Pulmonary artery endothelial cell (primary cell): ENCODE measurements around the gene CAMTA1. TPM values are rescaled to one million over a fixed set of nuclear protein-coding genes. Genes with fewer than 3 reads are reported as not detected.

Experiments used
- DNase-seq: peaks from one replicate; pipeline ENCODE4 v3.0.0-alpha.2; 2011; ENCODE audit warnings: low read depth, low spot score
- total RNA-seq: library from RNA; depleted of rRNA; stranded (reverse); fragments of >200 nt; gene quantifications from 2 replicates; pipeline ENCODE4 v1.2.3, GENCODE V29; 2014

The CAMTA1 gene
- total RNA-seq, 1 donor from 2014 or later: 54.0 TPM

DNA sequence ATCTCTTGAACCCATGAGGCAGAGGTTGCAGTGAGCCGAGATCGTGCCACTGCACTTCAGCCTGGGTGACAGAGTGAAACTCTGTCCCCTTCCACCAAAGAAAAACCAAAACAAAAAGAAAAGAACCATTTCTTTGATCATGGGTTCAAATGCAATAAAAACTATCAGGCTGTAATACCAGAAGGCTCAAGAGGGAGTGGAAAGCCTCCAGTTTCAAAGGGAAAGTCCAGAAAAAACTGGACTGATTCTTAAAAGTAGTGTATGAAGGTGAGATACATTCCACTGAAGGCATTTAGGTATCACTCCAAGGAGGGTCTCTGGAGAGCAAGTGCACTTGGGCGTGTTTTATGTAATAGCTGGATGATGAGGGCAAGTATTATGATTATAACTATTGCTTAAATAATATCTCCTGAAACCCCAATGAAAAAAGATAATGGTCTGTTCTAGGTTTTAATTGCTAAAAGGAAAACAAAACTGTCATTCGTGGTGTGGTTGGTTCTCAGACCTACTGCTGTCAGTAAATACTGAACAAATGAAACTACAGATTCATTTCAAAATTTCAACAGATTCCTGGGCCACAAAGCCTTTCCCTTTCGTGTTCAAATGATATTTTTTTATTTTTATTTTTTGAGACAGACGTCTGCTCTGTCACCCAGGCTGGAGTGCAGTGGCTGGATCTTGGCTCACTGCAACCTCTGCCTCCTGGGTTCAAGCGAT lies 6.0 kb upstream of the CAMTA1 start:
- no peak for DNase-seq

DNA sequence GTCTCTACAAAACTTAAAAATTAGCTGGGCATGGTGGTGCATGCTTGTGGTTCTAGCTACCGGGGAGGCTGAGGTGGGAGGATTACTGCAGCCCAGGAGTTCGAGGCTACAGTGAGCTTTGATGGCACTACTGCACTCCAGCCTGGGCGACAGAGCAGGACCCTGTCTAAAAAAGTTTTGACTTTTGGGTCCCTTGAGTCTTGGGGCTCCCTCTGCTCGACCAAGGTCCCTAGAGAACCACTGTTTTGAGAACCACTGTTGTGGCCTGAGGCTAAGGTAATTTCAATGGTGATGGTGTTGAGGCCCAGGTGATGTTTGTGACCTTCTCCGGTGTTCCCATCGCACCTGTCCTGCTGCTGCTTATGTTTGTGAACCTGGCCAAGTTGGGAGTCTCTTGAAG lies 3.1 kb upstream of the CAMTA1 start:
- no peak for DNase-seq

DNA sequence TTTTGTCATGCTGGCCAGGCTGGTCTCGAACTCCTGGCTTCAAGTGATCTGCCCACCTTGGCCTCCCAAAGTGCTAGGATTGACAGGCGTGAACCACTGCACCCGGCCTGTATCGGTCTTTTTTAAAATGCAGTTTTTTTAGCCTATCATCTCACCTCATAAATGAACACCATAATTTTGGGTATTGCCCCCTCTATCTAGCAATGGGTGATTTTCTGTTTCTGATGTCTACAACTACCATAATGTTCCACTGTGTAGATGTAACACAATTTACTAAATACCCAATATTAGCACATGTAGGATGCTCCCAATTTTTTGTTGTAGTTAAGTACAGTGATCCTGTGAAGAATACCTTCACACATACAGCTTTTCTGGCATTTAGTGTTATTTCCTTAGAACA lies 2.0 kb upstream of the CAMTA1 start:
- DNase-seq: no peak

DNA sequence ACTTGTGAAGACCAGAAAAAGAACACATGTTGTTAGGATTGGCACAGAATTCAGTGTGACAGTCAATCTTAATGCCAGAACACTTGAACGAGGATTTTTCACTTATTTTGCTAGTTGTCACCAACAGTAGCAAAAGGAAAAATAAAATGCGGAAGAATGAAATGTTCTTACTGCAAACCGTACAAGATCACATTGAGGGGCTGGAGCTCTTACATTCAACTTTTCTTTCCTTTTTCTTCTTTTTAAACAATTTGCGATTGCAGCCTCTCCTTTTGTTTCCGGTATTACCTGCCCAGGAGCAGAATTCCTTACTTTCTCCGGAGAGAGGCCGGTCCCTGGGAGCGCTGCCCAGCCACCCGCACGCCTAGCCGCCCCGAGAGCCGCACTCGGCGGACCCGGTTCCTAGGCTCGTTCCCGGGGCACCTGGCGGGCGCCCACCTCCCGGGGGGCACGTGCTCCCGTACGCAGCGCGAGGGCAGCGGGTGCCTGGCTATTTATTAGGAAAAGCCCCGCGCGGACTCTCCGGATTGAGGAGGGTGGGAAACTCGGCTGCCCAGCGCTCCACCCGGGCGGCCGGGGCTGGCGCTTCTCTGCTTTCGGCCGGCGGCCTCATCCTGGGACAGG lies 1.2 kb upstream of the CAMTA1 start:
- no peak for DNase-seq

DNA sequence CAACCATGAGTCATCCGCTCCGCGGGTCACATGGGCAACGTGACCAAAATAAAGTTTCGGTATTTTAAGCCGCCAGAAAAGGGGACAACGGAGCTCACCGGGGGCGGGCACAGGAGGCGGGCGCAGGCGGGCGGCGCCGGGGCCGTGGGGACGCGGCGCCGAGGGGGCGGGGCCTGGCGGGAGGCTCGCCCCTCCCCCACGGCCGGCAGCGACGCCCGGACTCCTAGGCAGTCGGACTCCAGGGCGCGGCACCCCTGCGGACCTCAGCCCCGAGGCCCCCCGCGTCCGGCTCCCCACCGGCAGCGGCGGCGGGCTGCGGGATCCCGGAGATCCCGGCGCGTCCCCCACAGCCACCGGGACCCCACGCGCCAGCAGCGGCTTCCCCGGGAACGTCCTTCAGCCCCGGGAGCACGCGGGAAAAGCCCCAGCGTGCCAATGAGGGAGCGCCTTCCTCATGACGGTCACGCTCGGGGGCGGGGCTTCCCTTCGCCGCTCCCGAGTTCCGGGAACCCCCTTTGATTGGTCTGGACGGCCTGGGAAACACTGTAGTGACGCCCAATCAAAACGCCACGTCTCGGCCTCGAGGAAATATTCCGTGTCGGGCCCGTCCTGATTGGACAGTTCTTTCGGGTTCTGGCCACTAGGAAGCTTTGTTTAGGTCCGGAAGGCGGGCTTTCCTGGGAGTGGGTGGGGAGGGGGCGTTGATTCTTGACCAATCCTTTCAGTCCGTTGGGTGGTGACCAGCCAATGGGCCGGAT lies 515 bp upstream of the CAMTA1 start:
- peak; percentile 100 for DNase-seq

DNA sequence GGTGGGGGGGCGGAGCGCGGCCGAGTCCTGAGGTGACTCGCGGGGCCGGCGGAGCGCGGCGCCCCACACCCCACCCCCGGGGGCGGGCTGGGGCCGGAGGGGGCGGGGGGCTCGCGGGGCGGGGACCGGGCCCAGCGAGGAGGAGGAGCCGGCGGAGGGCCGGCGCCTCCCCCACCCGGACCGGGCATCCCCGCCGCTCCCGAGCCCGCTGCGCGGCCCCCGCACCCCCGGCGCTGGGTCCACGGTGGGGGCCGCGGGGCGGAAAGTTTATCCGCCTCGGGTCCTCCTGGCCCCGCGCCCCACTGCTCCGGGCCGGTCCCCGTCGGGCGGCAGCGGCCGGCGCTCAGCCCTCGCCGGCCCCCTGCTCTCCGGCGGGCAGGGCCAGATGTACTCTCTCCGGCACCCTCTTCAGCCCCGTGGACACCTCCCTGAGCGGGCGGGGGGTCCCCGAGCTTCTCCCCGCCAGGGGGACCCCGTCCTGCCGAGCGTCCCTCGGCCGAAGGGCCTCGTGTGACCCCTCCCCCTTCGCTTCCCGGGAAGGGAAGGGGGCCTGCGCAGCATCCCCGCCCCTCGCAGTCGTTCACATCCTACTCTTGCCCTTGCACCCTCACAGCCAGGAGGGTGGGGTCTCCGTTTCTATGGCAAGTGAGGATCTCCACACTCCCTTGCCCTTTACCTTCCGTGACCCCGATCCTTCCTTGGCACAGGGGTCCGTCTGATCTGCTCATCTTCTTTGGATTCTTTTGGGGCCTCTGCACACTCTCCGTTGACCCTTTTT lies 663 bp downstream of the CAMTA1 start:
- no peak for DNase-seq

DNA sequence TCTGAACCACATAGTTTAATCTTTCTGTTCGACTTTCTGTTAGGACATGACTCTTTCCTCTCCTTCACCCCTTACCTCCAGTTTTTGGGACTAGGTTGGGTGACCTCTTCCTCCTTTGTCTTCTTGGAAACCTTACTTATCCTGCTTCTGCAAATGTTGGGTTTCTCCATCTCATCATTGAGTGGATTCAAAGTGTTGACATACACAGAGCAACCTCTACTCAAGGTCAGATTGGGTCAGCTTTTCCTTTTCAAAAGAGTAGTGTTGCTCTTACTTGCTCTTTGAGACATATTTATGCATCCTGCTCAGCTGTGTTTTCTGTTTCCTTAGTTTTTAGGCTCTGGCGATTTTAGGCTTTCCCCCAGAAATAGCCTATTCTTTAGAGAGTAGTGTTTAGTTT lies 3.7 kb downstream of the CAMTA1 start:
- DNase-seq: no peak

DNA sequence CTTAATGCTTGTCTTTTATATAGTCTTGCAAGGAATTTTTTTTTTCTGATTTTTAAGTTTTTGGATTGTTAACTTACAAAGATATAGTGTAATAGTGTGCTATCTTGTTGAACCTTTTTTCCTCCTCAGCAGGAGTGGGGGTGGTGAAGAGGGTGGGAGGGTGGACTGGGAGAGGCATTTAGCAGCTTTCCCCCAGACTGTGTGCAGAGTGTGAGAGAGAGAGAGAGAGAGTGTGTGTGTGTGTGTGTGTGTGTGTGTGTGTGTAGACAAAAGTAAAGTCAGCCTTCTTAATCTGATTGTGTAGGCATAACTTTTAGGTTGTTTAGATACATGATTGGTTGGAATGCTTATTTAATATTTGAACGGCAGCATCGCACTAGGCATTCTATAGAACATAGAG lies 4.9 kb downstream of the CAMTA1 start:
- DNase-seq: no peak

DNA sequence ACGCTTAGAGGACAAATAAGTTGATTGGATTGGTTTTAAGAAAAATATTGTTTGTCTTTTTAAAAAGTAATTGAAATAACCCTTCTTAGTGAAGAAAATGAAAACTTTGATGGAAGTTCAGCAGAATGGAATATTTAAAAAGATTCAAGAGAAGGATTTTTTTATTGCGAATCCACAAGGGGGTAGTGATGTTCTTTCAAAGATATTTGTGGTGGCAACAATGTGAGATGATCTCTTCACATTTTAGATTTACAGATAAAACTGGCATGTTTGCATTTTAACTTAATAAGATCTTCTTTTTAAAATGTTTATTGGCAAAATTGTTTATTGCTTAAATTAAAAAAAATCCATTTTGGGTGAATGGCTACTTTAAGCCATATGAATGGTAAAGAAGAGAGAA lies 8.9 kb downstream of the CAMTA1 start:
- DNase-seq: no peak

DNA sequence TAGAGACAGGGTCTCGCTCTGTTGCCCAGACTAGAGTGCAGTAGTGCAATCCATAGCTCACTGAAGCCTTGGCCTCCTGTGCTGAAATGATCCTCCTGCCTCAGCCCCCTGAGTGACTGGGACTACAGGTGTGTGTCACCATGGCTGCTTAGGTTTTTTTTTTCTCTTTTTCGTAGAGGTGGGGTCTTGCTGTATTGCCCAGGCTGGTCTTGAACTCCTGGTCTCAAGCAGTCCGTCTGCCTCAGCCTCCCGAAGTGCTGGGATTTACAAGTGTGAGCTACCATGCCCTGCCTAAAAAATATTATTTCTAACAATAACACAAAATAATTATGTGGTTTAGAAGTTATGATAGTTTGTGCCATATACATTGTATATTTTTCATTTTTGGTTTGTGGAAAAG lies 9.9 kb downstream of the CAMTA1 start:
- DNase-seq: no peak

DNA sequence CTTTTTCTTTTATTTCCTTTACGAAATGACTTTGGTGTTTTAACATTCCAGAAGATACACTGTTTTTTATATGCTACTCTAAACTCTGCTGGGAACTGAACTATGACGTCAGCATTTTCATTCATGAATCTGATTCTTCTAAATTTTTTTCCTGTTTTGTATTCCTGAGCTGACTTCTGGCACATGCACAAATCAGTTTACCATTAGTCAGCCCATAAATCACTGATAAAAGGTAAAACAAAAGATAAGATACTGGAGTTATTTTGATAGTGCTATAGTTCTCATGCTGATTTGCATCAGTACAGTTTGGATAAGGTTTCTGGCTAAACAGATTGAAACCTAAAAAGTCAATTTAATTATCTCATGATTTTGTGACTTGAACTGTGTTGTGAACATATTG lies 10.4 kb downstream of the CAMTA1 start:
- DNase-seq: peak; percentile 71

DNA sequence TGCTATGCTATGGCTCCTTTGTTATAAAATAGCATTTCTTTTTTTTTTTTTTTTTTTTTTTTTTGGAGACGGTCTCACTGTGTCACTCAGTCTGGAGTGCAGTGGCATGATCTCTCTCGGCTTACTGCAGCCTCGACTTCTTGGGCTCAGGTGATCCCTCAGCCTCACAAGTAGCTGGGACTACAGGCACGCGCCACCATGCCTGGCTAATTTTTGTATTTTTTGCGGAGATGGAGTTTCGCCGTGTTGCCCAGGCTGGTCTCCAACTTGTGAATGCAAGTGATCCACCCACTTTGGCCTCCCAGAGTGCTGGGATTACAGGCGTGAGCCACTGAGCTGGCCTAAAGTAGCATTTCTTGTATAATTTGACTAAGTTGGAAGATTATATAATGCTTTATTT lies 10.8 kb downstream of the CAMTA1 start:
- DNase-seq: no peak

DNA sequence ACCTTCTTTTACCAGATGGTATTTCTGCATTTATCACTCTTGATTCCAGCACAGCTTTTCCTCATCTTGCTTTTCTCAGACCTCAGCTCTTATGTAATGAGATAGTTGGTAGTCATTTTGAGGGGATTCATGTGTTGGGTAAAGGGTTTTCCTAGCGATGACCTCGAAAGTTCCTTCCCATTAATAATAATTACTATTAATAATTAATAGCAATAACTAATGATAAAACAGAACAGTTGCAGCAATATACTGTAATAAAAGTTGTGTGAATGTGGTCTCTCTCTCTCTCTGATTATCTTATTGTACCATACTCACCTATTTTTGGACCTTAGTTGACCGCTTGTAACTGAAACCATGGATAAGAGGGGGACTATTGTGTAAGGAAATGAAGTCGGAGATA lies 14.2 kb downstream of the CAMTA1 start:
- no peak for DNase-seq

DNA sequence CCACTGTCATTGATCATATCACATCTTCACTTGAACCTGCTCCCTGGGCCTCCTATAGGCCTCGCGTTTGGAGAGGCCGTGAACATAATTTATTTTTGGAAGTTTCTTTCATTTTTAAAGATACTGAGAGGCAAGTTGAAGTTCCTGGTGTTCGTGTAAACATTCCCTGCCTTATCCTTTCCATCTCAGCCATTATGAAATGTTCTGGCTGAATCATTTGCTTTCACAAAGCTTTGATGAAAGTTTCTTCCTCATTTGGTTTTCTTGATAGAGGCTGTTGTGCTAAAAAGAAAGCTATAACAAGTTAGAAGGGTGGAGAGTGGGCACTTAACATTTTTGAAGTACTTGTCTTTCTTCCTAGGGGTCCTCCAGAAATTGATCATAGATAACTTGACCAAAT lies 15.5 kb downstream of the CAMTA1 start:
- DNase-seq: no peak

DNA sequence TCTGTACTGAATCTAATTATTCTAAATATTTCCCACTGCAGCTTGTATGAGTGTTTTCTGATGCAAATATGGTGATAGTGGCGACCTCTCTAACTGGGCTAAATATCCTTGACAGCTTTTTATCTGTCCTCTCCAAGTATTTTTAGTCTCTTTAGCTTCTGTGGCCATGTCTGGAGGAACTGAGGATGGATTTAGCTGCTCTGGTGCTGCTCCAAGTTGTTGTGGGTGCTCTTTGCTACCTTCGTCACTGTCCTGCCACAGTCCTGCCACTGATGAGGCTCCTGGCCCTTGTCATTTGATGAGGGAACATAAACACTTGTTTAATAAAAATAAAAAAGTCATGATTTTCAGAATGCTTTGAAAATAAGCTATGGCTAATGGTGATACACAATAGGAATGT lies 15.9 kb downstream of the CAMTA1 start:
- no peak for DNase-seq

DNA sequence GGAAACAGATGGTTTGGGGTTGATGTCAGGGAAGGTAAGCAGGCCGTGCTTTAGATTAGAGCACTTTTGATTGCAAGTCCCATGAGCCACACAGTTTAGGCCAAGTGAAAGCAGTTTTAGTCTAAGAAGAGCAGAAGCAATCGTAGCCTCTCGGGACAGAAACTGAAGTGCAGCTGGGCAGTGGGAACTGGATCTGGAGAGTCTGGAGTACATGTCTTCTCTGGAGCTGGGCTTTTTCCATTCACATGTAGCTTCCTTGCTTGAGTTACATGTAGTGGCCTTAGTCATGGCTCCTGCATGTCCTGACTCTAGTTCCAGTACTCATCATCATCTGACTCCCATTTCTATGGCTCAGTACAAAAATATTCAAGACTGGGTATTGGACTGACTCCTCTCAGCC lies 16.7 kb downstream of the CAMTA1 start:
- no peak for DNase-seq

DNA sequence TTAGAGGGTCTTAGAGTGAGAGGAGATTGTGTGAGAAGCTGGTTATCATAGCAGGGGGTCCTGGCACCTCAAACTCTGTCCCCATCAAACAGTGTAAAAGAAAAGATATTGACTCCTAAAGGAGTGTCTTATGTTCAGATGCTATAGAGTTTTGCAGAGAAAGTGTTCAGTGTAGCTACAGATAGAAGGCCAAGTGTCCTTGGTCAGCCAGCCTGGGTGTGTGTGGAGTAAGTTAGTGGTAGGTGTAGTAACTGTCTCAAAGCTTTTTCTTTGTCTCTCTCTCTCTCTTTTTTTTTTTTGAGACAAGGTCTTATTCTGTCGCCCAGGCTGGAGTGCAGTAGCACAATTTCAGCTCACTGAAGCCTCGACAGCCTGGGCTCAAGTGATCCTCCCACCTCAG lies 17.2 kb downstream of the CAMTA1 start:
- no peak for DNase-seq

DNA sequence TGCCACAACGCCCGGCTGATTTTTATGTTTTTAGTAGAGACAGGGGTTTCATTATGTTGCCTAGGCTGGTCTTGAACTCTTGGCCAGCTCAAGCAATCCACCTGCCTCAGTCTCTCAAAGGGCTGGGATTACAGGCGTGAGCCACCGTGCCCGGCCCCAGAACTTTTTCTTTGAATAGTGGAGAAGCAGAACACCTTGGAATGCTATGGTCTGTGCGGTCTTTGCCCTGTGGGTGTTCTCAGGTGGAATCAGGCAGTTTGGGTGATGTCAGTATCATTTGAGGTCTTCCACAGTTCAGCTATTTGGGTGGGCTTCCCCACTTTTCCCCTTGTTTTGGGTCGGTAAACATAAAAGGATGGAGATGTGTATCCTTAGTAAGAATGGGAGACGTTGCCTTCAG lies 17.6 kb downstream of the CAMTA1 start:
- DNase-seq: no peak

DNA sequence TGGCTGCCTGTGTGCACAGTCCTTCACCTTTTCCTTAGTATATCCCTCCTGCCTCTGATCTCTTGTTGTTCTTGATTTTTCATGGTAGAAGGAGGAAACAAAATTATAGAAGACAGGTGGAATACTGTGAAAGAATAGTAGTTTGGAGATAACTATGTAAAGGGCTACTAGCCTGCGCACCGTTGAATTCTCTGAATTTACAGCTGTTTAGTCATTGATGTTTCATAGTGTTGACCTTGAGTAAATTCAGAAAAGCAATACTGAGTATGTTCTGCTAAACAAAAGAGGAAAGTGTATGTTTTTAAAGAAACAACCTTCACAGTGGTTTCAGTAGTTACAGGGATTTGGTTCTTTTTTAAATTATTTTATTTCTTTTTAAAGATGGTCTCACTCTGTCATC lies 18.1 kb downstream of the CAMTA1 start:
- no peak for DNase-seq

DNA sequence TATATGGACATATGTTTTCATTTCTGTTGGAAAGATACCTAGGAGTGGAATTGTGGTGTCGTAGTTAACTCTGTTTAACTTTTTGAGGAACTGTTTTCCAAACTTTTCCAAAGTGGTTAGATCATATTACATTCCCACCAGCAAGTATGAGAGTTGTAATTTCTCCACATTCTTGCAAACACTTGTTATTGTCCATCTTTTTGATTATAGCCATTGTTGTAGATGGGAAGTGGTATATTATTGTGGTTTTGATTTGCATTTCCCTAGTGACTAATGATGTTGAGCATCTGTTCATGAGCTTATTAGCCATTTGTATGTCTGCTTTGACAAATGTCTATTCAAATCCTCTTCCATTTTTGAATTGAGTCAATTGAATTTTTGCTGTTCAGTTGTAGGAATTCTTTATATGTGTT lies 19.8 kb downstream of the CAMTA1 start:
- DNase-seq: no peak

DNA sequence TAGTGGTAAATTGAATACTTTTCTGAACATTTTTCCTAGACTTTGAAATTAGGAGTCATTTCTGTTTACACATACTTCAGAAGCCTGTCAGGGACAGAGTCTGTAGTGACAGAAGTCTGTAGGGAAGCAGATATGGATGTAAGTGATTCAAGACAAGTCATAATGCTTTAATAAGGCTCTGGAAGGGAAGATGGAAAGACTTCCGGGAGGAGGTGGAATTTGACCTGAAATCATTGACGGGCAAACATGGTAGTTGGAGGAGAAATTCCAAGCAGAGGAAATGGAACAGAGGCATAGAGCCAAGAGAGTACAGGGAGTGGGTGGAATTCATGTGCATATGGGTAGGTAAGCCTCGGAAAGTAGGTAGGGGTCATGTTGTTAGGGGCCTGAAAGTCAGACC lies 22.5 kb downstream of the CAMTA1 start:
- no peak for DNase-seq

DNA sequence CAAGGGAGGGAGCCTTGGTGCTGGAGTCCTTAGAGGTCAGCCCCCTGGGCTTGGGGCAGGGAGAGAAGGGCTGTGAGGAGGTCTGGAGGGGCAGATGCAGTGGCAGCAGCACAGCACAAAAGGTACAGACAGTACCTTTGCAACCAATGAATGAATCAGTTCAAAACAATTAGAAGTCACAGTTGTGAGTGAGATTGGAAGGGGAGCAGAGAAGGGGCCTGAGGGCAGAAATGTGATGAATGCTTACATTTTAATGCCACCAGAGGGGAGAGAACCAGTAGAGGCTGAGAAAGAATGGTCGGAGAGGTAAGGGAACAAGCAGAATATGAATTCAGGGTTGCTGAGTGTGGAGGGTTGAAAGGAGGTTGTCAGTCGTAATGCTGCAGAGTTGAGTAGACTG lies 24.2 kb downstream of the CAMTA1 start:
- no peak for DNase-seq
